Erythroblast (primary cell): ENCODE measurements around the gene EOLA1.
"Not testable (repeated sequence)": the region's sequence is repeated elsewhere in the genome, so short reads cannot be mapped to it uniquely, and the experiment has no call there.

Source experiments
- DNase-seq, 2 experiments: peaks; one replicate each; lab custom pipeline; 2025; lab: John Stamatoyannopoulos, UW
- GATA1 ChIP-seq: IDR thresholded peaks from 2 replicates; pipeline ENCODE4 v1.6.1; 2011; ENCODE audit warnings: low read depth, mild to moderate bottlenecking, control low read depth, low read length, moderate library complexity
- POLR2A ChIP-seq: IDR thresholded peaks from 2 replicates; pipeline ENCODE4 v1.6.1; 2011; ENCODE audit warnings: mild to moderate bottlenecking, low read length

The EOLA1 gene

GRCh38 chrX:149540621-149541520, at the start of gene EOLA1:
EOLA1 (plus strand) TSS chrX:149541012; CDS start chrX:149545631, 4,619 bp downstream.
- peak; percentile 91 to 95 for DNase-seq
- TF ChIP-seq POLR2A (peak; percentile 76), GATA1 (no peak)

- DNase-seq, result no peak
- no peak for TF ChIP-seq GATA1
- TF ChIP-seq POLR2A, result no peak
Observed at GRCh38 chrX:149491812-149492211, 49.0 kb upstream of the EOLA1 start.

GRCh38 chrX:149493567-149494562, 46.9 kb upstream of the EOLA1 start:
- peak; percentile 10 to 12 for DNase-seq
- no peak for TF ChIP-seq POLR2A
- TF ChIP-seq GATA1, result no peak

GRCh38 chrX:149494844-149495565, 45.8 kb upstream of the EOLA1 start:
- no peak for DNase-seq
- TF ChIP-seq GATA1 (no peak), POLR2A (no peak)

GRCh38 chrX:149495573-149496071, 45.2 kb upstream of the EOLA1 start:
- TF ChIP-seq POLR2A (no peak), GATA1 (no peak)
- DNase-seq, result no peak

GRCh38 chrX:149497054-149497453, 43.8 kb upstream of the EOLA1 start:
- TF ChIP-seq GATA1, result no peak
- no peak for DNase-seq

GRCh38 chrX:149497626-149498025, 43.2 kb upstream of the EOLA1 start:
- DNase-seq, result no peak

GRCh38 chrX:149498767-149499166, 42.0 kb upstream of the EOLA1 start:
- TF ChIP-seq GATA1, result no peak
- TF ChIP-seq POLR2A, result no peak
- DNase-seq, result no peak

More at GRCh38 chrX:149497626-149498025, 43.2 kb upstream of the EOLA1 start:
- TF ChIP-seq POLR2A (no peak), GATA1 (no peak)

GRCh38 chrX:149499766-149500165, 41.0 kb upstream of the EOLA1 start:
- TF ChIP-seq GATA1 (no peak), POLR2A (no peak)
- no peak for DNase-seq

GRCh38 chrX:149502923-149503322, 37.9 kb upstream of the EOLA1 start:
- not testable (repeated sequence) for DNase-seq

GRCh38 chrX:149503446-149503845, 37.4 kb upstream of the EOLA1 start:
- DNase-seq, result peak; percentile 67 to 69

- TF ChIP-seq GATA1, result no peak
- DNase-seq, result peak; percentile 46 to 55
Observed at GRCh38 chrX:149504226-149504914, 36.4 kb upstream of the EOLA1 start.
